ENCODE results near the gene ASTN1.

DNA sequence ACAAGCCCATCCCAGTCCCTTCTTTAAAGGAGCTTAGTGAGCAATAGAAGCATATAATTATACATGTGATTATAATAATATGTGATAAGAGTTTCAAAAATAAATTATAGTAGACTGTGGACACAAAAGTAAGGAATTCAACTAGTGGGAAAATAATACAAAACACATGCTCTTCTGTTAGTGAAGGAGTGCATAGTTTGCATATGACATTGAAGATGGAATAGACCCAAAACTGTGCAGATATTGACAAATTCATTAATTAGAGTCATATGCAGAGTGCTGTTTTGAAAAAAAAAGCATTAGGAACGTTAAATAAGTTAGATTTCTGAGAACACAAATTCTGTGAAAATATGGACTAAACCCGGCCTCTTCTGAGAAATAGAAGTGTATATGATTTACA is 278.8 kb downstream of the ASTN1 start:
- TF ChIP-seq RAD21 (IDR thresholded peaks at IDR 0.05; ENCODE audit: low read length), result no peak
- TF ChIP-seq POLR2A (IDR thresholded peaks at IDR 0.05; ENCODE audit: low read depth, low read length), result no peak
- TF ChIP-seq, protein P1, sequence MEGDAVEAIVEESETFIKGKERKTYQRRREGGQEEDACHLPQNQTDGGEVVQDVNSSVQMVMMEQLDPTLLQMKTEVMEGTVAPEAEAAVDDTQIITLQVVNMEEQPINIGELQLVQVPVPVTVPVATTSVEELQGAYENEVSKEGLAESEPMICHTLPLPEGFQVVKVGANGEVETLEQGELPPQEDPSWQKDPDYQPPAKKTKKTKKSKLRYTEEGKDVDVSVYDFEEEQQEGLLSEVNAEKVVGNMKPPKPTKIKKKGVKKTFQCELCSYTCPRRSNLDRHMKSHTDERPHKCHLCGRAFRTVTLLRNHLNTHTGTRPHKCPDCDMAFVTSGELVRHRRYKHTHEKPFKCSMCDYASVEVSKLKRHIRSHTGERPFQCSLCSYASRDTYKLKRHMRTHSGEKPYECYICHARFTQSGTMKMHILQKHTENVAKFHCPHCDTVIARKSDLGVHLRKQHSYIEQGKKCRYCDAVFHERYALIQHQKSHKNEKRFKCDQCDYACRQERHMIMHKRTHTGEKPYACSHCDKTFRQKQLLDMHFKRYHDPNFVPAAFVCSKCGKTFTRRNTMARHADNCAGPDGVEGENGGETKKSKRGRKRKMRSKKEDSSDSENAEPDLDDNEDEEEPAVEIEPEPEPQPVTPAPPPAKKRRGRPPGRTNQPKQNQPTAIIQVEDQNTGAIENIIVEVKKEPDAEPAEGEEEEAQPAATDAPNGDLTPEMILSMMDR (conservative IDR thresholded peaks at IDR 0.05; ENCODE audit: low read depth, low read length), result no peak
- TF ChIP-seq FOS (IDR thresholded peaks at IDR 0.05; ENCODE audit: low read depth, low read length), result no peak
- TF ChIP-seq RCOR1 (IDR thresholded peaks at IDR 0.05; ENCODE audit: insufficient replicate concordance, low read length), result no peak
- TF ChIP-seq CHD1 (IDR thresholded peaks at IDR 0.05; ENCODE audit: low read depth, low read length), result no peak
- TF ChIP-seq, protein P2, sequence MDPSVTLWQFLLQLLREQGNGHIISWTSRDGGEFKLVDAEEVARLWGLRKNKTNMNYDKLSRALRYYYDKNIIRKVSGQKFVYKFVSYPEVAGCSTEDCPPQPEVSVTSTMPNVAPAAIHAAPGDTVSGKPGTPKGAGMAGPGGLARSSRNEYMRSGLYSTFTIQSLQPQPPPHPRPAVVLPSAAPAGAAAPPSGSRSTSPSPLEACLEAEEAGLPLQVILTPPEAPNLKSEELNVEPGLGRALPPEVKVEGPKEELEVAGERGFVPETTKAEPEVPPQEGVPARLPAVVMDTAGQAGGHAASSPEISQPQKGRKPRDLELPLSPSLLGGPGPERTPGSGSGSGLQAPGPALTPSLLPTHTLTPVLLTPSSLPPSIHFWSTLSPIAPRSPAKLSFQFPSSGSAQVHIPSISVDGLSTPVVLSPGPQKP (IDR thresholded peaks at IDR 0.05; ENCODE audit: borderline replicate concordance, low read depth, low read length), result no peak
- no peak for TF ChIP-seq SMC3 (IDR thresholded peaks at IDR 0.05; ENCODE audit: low read depth, low read length)
- no peak for TF ChIP-seq MAFK (IDR thresholded peaks at IDR 0.05; ENCODE audit: low read depth, low read length)
- TF ChIP-seq MXI1 (IDR thresholded peaks at IDR 0.05; ENCODE audit: borderline replicate concordance, low read depth, low read length), result no peak
- TF ChIP-seq RFX5 (IDR thresholded peaks at IDR 0.05; ENCODE audit: low read depth, low read length), result no peak
- TF ChIP-seq BHLHE40 (IDR thresholded peaks at IDR 0.05; ENCODE audit: low read depth, low read length), result no peak
- TF ChIP-seq, protein P3, sequence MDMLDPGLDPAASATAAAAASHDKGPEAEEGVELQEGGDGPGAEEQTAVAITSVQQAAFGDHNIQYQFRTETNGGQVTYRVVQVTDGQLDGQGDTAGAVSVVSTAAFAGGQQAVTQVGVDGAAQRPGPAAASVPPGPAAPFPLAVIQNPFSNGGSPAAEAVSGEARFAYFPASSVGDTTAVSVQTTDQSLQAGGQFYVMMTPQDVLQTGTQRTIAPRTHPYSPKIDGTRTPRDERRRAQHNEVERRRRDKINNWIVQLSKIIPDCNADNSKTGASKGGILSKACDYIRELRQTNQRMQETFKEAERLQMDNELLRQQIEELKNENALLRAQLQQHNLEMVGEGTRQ (IDR thresholded peaks at IDR 0.05; ENCODE audit: low read depth, low read length), result no peak

Measured in IMR-90 (cell line).